Activated naive CD4-positive, alpha-beta T cell treated with anti-CD3 and anti-CD28 coated beads, Interleukin-2, amount 50 U/mL, for 16 hours (primary cell): Measurements from ENCODE around the gene IL19.
"Not testable (repeated sequence)": the region's sequence is repeated elsewhere in the genome, so short reads cannot be mapped to it uniquely, and the experiment has no call there.

Experiments used
- DNase-seq: peaks from one replicate; pipeline ENCODE4 v3.0.0-alpha.2; 2020

The IL19 gene

DNA sequence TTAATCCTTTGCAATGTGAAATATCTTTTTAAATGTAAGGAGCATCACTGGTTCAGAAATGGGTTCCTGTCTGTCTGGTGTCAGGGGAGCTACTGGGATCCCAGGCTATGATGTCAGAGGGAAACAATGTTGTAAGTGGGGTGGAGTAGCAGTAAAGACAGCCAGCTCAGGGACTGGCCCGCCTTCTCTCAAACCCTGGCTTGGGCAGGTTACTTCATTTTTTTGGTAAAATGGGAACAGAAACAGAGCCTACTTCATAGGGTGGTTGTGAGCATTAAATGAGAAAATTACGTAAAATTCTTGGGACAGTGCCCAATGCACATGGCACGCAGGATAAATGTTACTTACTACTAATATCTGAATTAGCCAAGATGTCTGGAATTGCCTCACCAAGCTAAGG lies 64.1 kb downstream of the IL19 start:
- no peak for DNase-seq

DNA sequence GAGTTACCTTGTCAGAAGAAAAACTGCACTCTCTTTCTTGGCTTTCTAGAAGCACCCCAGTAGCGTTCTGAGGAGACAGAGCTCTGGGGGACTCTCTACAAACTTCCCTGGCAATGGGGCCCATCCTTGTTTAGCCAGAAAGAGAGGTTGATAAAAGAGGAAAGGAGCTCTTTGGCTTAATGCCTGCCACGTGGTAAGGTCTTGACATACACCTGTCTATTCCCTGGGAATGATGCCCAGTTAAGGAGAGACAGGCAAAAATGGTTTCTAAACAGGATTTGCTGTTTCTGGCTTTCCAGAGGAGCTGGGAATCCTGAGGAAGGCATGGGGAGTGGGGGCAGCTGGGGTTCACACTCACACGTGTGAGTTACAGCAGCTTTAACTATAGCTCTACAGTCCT lies 64.6 kb downstream of the IL19 start:
- no peak for DNase-seq

DNA sequence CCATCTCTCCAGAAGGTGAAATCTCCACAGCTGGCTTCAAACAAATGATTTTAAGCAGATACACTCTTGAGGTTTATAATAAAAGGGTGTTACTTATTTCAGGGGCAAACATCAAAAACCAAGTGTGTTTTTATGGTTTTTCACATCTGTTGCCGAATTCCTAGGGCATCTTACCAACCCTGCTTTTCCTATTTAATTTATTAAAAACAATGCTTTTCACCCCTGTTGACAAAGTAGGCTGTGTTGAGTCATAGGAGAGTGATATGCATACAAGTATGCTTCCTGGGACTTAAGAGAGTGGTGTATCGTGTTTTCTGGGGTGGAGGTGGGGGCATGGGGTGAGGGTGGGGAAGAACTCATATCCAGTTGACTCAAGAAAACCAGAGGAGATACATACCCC lies 65.5 kb downstream of the IL19 start:
- DNase-seq, result no peak

DNA sequence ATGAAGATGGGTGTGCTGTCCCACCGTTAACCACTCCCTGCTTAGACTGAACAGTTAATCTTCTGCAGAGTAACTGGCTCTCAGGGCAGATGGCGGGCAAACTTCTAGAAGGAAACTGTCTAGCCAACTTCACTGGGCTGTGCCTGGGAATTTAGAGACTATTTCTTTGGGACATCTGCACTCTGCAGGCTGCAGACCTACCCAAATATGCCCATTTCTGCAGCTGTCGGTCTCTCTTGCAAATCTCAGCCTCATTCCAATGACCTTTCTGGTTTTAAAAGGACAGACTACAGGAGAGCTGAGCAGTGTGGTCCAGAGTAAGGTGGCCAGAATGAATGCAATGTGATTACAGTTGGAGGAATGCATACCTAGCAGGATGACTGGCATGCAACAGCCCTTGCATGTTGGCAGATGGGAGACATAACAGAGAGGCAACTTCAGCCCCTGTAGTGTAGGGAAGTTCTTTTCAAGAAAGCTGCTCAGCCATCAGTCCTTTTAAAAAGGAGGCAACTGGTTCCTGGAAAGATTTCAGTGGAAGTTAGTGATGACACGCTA lies 68.5 kb downstream of the IL19 start:
- no peak for DNase-seq

DNA sequence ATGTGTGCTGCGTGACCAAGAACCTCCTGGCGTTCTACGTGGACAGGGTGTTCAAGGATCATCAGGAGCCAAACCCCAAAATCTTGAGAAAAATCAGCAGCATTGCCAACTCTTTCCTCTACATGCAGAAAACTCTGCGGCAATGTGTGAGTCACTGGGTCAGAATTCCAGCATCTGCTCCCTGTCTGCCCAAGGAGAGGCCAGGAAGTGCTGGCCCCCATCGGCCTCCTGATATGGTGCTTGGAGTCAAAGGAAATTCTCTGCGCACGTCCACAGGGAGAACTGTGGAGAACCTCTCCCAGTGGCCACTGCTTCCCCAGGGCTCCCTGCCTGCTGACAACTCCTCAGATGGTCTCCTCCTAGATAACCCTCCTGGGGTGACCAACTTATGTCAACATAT lies 69.3 kb downstream of the IL19 start:
- no peak for DNase-seq

DNA sequence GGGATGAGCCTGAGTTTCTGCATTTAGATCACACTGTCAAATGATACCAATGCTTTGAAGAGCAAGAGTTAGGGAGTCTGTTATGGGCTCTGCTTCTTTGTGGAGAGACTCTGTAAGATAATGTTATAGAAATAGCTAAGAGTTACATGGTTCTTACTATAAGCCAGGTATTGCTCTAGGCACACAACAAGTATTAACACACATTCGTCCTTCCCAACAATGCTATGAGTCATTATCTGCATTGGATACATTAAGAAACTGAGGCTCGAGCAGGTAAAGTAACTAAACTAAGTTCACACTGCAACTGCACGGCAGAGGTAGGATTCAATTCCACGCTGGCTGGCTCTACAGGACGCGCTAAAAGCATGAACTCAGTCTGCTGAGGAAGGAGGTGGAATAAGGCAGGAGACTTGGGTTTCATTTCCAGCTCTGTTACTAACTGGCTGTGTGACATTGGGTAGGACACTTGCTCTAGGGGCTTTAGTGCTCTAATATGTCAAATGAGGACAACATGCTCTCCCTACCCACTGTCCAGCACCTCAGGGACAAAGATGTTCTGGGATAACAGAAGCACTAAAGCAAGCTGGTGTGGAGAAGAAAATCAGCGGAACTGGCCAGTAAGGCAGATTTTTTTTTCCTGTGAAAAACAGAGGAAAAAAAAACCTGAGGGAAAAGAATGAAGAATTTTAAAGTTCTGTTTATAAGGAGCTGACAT lies 71.2 kb downstream of the IL19 start:
- DNase-seq, result no peak

DNA sequence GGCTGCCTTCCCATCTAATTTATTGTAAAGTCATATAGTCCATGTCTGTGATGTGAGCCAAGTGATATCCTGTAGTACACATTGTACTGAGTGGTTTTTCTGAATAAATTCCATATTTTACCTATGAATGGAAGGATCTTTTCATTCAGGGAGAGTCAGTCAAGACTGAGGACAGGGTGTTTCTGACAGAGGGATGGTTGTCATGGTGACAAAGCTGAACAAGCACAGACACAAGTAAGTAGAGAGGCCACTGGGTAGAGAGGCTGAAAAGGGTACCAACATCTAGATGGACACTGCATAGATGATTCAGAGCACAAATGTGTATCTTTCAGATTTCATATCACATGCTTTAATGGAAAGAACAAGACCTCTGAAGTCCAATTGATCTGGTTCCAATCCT lies 72.3 kb downstream of the IL19 start:
- no peak for DNase-seq

DNA sequence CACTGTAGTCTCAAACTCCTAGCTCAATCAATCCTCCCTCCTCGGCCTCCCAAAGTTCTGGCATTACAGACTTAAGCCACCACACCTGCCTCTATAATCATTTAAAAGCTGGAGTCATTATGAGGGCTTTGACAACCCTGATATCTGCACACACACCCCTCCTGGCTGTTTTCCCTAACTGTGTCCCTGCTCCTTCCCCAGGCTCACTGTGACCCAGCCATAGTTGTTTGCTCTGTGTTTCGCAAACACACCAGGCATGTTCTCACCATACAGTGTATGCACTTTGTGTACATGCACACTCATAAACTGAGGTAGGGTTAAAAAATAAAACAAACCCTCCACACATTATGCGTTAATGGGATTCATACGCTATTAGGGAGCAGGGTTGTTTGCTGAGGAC lies 73.1 kb downstream of the IL19 start:
- DNase-seq, result no peak

DNA sequence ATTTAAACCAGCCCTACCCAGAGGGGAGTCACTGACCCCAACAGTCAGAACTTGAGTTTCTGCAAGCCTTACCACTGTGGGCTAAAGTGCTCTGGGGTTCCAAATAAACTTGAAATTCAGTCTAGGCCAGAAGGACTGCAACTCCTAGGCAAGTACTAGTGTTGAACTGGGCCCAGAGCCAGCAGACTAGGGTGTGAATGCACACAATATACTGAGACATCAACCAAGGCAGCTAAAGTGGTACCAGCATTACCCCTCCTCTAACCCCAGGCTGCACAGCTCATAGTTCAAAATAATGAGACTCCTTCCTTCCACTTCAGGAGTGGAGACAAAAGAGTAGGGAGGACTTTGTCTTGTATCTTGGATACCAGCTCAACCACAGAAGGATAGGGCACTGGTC lies 75.9 kb downstream of the IL19 start:
- no peak for DNase-seq

DNA sequence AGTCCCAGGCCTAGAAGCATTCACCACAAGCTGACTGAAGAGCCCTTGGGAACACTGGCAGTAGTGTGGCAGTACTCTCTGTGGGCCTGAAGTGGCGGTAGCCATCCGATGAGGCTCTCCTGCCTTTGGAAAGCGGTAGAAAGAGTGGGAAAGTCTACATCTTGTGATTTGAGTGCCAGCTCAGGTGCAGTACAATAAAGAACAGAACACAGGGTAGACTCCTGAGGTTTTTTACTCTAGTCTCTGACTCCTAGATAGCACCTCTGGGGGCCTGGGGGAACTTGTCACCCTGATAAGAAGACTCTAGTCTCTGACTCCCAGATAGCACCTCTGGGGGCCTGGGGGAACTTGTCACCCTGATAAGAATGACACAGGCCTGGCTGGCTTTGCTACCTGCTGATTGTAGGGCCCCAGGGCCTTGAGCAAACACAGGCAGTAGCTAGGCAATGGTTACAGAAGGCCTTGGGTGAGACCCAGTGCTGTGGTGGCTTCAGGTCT lies 76.8 kb downstream of the IL19 start:
- DNase-seq, result no peak

DNA sequence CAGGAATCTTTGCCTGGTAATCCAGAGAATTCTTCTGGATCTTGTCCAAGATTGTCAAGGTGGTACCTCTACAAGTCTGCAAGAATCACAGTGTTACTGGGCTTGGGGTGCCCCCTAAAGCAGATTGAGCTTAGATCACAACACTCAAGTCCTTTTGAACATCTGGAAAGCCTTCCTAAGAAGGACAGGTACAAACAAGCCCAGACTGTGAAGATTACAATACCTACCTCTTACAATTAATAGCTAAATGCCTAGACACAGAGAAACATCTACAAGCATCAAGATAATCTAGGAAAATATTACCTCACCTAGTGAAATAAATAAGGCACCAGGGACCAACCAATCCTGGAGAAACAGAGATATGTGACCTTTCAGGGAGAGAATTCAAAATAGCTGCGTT lies 77.4 kb downstream of the IL19 start:
- DNase-seq, result no peak

DNA sequence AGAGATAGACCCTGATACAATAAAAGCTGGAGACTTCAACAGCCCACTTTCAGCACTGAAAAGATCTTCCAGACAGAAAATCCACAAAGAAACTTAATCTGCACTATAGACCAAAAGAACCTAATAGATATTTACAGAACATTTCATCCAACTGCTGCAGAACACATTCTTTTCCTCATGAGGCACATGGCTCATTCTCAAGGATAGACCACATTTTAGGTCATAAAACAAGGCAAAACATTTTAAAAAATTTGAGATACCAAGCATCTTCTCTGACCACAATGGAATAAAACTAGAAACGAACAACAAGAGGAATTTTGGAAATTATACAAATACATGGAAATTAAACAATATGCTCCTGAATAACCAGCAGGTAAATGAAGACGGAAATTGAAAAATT lies 79.8 kb downstream of the IL19 start:
- DNase-seq, result no peak

DNA sequence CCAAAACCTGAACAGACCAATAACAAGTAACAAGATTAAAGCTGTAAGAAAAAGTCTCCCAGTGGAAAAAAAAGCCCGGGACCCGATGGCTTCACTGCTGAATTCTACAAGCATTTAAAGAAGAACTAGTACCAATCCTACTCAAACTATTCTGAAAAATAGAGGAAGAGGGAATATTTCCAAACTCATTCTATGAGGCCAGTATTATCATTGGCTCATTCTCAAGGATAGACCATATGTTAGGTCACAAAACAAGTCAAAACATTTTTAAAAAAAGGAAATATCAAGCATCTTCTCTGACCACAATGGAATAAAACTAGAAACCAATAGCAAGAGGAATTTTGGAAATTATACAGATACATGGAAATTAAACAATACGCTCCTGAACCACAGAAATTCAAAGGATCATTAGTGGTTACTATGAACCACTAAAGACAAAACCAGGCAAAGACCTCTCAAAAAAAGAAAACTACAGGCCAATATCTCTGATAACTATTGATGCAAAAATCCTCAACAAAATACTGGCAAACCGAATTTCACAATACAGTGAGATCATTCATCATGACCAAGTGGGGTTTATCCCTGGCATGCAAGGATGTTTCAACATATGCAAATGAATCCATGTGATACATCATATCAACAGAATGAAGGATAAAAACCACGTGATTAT lies 80.9 kb downstream of the IL19 start:
- no peak for DNase-seq

DNA sequence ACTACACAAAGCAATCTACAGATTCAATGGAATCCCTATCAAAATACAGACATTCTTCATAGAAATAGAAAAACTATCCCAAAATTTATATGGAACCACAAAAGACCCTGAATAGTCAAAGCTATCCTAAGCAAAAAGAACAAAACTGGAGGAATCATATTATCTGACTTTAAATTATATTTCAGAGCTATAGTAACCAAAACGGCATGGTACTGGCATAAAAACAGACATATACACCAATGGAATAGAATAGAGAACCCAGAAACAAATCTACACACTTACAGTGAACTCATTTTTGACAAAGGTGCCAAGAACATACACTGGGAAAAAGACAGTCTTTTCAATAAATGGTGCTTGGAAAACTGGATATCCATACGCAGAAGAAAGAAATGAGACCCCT lies 82.1 kb downstream of the IL19 start:
- not testable (repeated sequence) for DNase-seq

DNA sequence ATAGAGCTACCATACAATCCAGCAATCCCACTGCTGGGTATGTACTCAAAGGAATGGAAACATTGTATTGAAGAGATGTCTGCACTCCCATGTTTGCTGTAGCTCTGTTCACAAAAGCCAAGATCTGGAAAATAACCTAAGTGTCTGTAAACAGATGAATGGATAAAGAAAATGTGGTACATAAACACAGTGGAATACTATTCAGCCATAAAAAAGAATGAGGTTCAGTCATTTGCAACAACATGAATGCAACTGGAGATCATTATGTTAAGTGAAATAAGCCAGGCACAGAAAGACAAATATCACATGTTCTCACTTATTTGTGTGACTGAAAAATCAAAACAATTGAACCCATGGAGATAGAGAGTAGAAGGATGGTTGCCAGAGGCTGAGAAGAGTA lies 83.1 kb downstream of the IL19 start:
- DNase-seq, result not testable (repeated sequence)

DNA sequence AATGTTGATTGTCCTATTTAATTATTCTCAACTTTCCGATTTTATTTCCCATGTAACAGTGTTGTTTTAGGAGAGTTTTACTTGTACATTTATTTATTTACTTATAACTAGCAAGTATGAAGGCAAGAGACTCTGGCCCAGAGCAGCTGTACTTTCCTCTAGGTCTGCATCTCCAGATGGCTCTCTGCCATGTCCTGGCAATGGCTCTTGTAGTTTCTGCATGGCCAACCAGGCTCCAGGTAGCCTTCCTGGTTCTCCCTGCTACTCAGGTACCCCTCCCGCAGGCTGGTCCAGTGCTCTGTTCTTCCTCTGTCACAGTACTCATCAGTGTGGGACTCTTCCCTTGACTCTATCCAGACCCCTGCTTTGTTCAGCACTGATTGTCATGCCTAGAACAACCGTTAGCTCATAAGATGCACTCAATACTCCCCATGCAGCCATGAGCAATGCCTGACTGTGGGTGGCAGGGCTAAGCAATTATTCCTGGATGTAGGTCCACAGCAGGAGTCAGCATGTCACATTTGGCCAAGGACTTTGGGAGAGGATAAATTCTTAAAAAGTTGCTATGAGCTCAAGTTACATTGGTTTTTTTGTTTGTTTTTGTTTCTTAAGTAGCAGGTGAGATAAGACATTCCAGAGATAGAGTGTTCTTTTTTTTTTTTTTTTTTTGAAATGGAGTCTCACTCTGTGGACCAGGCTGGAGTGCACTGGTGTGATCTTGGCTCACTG lies 84.0 kb downstream of the IL19 start:
- no peak for DNase-seq

DNA sequence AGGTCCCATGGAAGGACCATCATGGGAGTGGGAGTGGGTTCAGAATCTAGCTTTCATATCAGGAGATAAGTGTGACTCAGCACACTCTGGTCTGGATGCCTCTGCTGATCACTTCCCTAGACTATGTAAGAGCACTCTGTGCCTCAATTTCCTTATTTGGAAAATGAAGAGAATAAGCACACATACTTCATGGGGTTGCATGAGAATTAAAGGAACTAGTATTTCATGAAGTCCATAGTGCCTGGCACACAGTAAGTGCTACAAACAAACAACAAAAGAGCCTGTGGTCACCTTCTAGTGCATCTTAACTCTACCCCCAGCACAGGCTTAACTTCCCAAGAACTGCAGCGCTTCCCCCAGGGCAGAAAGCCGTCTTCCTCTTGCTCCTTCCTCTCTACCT lies 85.3 kb downstream of the IL19 start:
- DNase-seq, result no peak

DNA sequence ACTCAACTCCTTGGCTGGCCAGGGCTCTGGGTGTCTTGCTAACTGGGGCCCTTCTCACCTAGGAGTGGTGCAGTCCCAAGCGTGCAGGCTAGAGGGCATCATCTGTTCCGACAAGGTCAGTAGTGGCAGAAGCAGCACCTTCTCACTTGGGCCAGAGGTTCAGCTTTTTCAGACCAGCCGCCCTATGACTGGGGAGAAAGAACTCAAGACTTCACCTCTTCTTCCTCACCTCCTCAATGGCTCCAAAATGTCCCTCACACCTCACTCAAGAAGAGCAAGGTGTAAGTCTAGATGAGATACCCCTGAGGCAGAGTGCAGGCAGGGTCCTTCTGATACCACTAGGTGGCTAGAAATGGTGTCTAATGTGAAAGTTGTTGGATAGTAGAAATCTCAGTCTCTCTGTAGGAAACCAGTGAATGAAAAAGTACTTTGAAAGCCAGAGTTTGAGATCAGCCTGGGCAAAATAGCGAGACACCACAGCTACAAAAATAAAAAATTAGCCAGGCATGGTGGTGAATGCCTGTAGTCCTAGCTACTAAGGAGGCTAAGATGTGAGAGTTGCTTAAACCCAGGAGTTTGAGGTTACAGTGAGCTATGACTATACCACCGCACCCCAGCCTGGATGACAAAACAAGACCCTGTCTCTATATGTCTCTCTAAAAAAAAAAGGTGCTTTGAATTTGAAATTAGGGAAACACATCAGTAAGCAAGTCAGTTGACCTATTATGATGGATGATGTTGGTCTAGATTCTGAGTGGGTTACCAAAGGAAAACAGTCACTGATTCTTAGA lies 86.3 kb downstream of the IL19 start:
- peak; percentile 22 for DNase-seq

DNA sequence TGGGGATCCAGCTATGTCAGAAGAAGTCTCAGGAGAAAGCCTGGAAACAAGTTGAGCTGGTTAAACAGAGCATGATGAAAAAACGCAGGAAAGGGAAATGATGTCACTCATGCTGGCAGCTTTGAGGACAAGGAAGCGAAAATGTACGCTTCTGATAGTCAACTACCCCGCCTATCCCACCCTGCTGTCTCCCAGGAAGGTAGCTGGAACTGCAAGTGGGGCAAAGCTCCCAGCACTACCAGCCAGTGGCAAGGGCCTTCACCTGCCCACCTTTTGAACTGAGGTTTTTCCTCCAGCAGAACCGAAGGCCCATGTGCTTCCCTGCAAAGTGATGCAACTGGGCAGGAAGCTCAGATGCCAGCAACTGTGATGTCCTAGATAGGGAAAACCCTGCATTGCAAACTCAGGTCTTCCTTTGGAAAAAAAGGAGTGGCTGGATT lies 88.5 kb downstream of the IL19 start:
- DNase-seq, result no peak

DNA sequence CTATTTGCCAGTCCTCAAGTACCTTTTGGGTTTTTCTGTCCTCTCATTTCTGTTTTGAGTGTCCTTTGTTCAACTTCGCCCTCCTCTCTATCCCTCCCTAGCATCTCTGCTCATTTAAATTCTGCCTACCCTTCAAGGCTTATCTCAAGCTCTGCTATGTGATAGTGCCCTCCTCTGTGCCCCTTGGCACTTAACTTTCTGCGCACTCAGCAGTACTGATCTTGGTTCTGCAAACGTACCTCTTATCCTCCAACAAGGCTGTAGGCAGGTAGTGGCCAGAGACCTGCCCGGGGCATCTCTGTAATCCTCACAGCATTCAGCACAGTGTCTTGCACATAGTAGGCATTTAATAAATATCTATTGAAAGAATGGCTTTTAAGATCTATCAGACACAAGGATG lies 89.6 kb downstream of the IL19 start:
- DNase-seq, result no peak

DNA sequence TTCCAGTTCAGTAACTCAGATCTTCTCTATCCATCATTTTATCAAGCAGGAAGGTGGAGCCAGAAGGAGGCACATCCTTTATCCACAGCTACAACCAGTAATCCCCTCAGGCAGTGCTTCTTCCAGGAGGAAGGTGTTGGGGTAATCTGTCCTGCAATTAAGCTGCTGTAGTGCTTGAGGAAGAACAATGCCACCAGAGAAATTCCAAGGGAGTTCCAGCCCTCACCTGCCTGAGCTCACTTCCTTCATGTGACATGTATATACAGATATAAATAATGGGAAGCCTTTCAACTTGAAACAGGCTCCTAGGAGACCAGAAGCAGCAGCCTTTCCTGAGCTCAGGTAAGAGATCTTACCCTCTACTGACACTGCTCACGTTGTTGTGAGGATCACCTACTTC lies 92.7 kb downstream of the IL19 start:
- no peak for DNase-seq

DNA sequence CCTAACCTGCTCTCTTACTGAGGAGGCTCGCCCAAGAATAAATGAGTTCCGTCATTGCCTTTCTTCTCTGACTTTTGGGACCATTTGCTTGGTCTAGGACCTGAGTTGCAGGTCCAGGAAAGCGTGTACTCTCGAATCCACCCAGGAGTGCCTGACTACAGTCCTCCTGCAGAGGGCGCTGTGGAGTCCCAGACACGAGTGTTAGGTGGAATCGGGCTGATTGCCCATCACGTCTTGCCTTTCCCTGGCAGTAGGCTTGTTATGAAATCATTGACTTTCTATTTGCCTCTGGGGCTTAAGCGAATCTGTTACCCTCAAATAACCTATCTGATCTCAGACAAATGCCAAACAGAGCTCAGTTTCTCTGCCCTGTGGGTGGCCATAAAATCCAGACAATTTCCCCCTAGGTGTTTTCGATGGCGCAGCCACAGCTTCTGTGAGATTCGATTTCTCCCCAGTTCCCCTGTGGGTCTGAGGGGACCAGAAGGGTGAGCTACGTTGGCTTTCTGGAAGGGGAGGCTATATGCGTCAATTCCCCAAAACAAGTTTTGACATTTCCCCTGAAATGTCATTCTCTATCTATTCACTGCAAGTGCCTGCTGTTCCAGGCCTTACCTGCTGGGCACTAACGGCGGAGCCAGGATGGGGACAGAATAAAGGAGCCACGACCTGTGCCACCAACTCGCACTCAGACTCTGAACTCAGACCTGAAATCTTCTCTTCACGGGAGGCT lies 94.5 kb downstream of the IL19 start, which contains the start of gene IL20:
Gene IL20, plus strand, starts transcription at position 685 of the 733 bp plus-strand sequence. CDS start 230 bp downstream, outside the sequence.
- peak; percentile 85 for DNase-seq
